Aorta (tissue), 5 donors: ENCODE results near the gene ARL4A. TPM values are rescaled to one million over a fixed set of nuclear protein-coding genes. Genes with fewer than 3 reads are reported as not detected.
"Not testable (repeated sequence)": the region's sequence is repeated elsewhere in the genome, so short reads cannot be mapped to it uniquely, and the experiment has no call there.

Source experiments
- ATAC-seq: fragments of 200-7000 bp; cut with Tn5 transposase; one replicate; pipeline ENCODE4 v1.9.1; 2022; ENCODE audit warnings: moderate library complexity; ENCODE audit not compliant: low FRiP score
- DNase-seq, 2 donors: peaks; one replicate each; pipeline ENCODE4 v3.0.0-alpha.2; 2020
- H3K27ac ChIP-seq, 2 donors: one replicate each; pipeline ENCODE4 v1.5.1; 2013; ENCODE audit warnings: low read length in 2 of 2, mild to moderate bottlenecking in 2 of 2, moderate library complexity in 2 of 2, control low read depth in 1 of 2, inconsistent platforms in 1 of 2, low read depth in 1 of 2
- H3K27me3 ChIP-seq, 2 donors: one replicate each; pipeline ENCODE4 v1.6.1; 2013; ENCODE audit warnings: control low read depth in 1 of 2, low read length in 1 of 2, mild to moderate bottlenecking in 1 of 2, moderate library complexity in 1 of 2; ENCODE audit not compliant: insufficient read depth in 2 of 2, control insufficient read depth in 1 of 2
- H3K36me3 ChIP-seq, 2 donors: one replicate each; pipeline ENCODE4 v1.6.1; 2013; ENCODE audit warnings: control low read depth in 1 of 2, low read length in 1 of 2, mild to moderate bottlenecking in 1 of 2; ENCODE audit not compliant: insufficient read depth in 2 of 2, control insufficient read depth in 1 of 2
- H3K4me1 ChIP-seq, 2 donors: one replicate each; pipeline ENCODE4 v1.6.1; 2013; ENCODE audit warnings: low read length in 2 of 2, control low read depth in 1 of 2, mild to moderate bottlenecking in 1 of 2, moderate library complexity in 1 of 2; ENCODE audit not compliant: insufficient read depth in 2 of 2, control insufficient read depth in 1 of 2
- H3K4me3 ChIP-seq, 2 donors: one replicate each; pipeline ENCODE4 v1.5.1; 2013; ENCODE audit warnings: low read length in 2 of 2, control low read depth in 1 of 2, mild to moderate bottlenecking in 1 of 2
- H3K9me3 ChIP-seq: one replicate; pipeline ENCODE4 v1.6.1; 2013; ENCODE audit warnings: mild to moderate bottlenecking, low read length; ENCODE audit not compliant: control insufficient read depth
- WGBS, 2 donors: extraction: QIAGEN DNeasy Blood & Tissue Kit; methylation state at CpG; one replicate each; pipeline ENCODE4 v1.1.7; 2013; 5-methylcytosine and 5-hydroxymethylcytosine counted together
- intact Hi-C, 2 donors: fragments of 100-400 bp; cut with DNase I; formaldehyde crosslinking; loops; one replicate each; pipeline versions ENCODE4 v1.14.2 to v1.15.0; 2022
- polyA plus RNA-seq, 2 donors: library from polyadenylated mRNA; stranded (reverse); fragments of 200-250 nt; gene quantifications; one replicate each; pipeline ENCODE4 v1.2.3, GENCODE V29; 2013
- total RNA-seq, 2 donors: library from RNA; stranded (reverse); fragmentation: NEBNext Ultra II Directional; extraction: Animal tissue kit (Norgen Biotek cat#: 25700); gene quantifications; one replicate each; pipeline ENCODE4 v1.2.1, GENCODE V29; 2021
- donor health status: healthy with polysubstance abuse.
- donor health status: Bipolar disorder and iron deficiency.
- donor health status: DM: no; HTN: no; CAD: no.
- donor health status: DM: no; HTN: no; CAD: no.
- donor health status: DM: yes; HTN: yes; CAD: no.

ARL4A gene
- total and polyA plus RNA-seq, 4 donors: 2.7 to 40.4 (median 28.1) TPM

GRCh38 chr7:12643644-12644043 is 43.8 kb upstream of the ARL4A start:
- no peak overlapping the region for H3K27ac ChIP-seq
- no peaks in the 10 kb centered on the region for H3K4me1 ChIP-seq
- no peaks in the 10 kb centered on the region for H3K36me3 ChIP-seq
- no peaks in the 10 kb centered on the region for H3K27me3 ChIP-seq
- no peak for DNase-seq
- intact Hi-C loops: no loop called here
- ATAC-seq: no peak
- 80 to 82% methylated on average over 5 of the region's 5 CpGs for WGBS, 2 donors
- H3K4me3 ChIP-seq: no peak overlapping the region
- H3K9me3 ChIP-seq: no peaks in the 10 kb centered on the region

DNA sequence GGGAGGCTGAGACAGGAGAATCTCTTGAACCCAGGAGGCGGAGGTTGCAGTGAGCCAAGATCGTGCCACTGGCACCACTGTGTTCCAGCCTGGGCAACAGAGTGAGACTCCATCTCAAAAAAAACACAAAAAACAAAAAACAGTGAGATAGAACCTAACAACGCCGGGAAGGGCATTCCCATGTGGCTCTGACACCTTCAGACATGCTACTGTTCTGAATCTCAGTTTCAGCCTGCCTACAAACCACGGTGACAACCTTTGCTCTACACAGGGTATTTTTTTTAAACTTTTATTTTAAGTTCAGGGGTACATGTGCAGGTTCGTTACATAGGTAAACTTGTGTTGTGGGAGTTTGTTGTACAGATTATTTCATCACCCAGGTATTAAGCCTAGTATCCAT is 42.2 kb upstream of the ARL4A start:
- WGBS, 2 donors: 71 to 73% methylated on average over 6 of the region's 6 CpGs
- intact Hi-C loops, H3K27ac ChIP-seq, ATAC-seq, H3K36me3 ChIP-seq, H3K4me1 ChIP-seq, H3K4me3 ChIP-seq, DNase-seq, H3K27me3 ChIP-seq, H3K9me3 ChIP-seq: not testable (repeated sequence)

DNA sequence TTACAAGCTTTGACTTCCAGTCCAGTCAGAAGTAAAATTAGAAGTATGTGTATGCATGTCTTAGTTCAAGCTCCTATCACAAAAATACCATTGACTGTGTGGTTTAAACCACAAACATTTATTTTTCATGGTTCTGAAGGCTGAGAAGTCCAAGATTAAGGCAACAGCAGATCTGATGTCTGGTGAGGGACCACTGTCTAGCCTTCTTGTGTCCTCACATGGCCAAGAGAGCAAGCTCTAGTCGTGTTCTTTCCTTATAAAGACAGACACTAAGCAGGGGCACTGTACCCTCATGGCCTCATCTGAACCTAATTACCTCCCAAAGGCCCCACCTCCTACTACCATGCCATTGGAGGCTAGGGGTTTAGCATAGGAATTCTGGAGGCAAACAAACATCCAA is 41.3 kb upstream of the ARL4A start:
- no peak overlapping the region for H3K27ac ChIP-seq
- no peaks in the 10 kb centered on the region for H3K4me1 ChIP-seq
- H3K9me3 ChIP-seq: no peaks in the 10 kb centered on the region
- no peaks in the 10 kb centered on the region for H3K27me3 ChIP-seq
- no peak overlapping the region for H3K4me3 ChIP-seq
- DNase-seq (no peak), ATAC-seq (no peak)
- WGBS, 2 donors: 32 to 43% methylated on average over 1 of the region's 1 CpG
- H3K36me3 ChIP-seq: no peaks in the 10 kb centered on the region
- intact Hi-C loops: no loop called here

DNA sequence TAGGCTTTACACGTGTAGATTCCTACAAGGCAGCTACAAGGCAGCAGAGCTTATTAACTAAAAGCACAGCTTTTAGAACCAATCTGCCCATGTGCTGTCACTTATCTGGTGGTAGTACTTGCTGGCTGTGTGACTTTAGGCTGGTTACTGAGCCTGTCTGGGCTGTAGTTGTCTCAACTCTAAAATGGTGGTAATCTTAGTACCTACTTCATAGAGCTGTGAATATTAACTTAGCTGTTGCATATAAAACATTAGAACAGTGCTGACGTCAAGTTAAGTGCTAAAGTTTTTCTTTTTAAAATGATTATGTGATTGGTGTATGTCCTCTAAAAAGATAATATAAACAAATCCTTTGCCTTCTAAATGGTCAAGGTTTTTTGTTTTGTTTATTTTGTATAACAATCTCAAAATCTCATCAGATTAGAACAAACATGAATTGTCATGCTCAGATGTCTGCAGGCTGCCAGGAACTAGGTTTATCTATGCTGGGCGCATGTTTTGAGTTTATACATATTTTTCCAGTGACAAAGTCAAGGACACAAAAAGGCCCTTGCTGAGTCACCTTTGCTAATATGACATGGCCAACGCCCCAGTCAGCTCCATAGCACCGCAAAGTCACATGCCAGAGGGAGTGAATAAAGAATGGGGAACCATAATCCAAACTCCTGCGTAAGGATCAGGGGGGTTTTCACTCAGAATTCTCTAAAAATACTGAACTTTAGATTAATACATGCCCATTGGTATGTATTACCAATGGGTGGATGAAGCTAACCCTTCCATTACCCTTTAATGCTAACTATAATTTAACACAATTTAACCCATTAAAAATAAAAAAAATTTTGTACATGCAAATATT is 39.8 kb upstream of the ARL4A start:
- intact Hi-C loops: no loop called here
- no peak overlapping the region for H3K27ac ChIP-seq
- 65 to 69% methylated on average over 6 of the region's 6 CpGs for WGBS, 2 donors
- no peak overlapping the region for H3K4me3 ChIP-seq
- DNase-seq (no peak), ATAC-seq (no peak)
- no peaks in the 10 kb centered on the region for H3K27me3 ChIP-seq
- no peaks in the 10 kb centered on the region for H3K4me1 ChIP-seq
- no peaks in the 10 kb centered on the region for H3K36me3 ChIP-seq
- H3K9me3 ChIP-seq: no peaks in the 10 kb centered on the region

- no peak for ATAC-seq
- Histone ChIP-seq H3K27me3 (no peaks in the 10 kb centered on the region), H3K27ac (no peak overlapping the region), H3K9me3 (no peaks in the 10 kb centered on the region), H3K4me3 (no peak overlapping the region), H3K36me3 (no peaks in the 10 kb centered on the region), H3K4me1 (no peaks in the 10 kb centered on the region)
- WGBS, 2 donors: 80 to 82% methylated on average over 4 of the region's 4 CpGs
- intact Hi-C loops: no loop called here
- DNase-seq: no peak
Observed at GRCh38 chr7:12648704-12649261, 38.6 kb upstream of the ARL4A start.

DNA sequence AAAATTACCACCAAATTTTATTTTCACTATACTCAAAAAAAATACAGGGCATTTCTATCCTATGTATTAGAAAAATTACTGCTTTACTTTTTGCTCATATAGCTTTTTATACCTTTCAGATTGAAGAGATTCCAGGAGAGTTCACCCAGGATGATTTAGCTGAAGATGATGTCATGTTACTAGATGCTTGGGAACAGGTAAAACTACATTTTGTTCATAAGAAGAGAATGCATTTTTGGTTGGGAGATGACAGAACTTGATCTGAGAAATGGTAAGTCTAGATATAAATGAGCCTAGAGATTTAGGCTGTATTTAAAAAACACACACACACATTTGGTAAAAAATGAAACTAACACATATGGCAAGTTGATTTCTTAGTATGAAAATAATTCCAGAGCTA is 38.1 kb upstream of the ARL4A start:
- Histone ChIP-seq H3K4me3 (no peak overlapping the region), H3K4me1 (no peaks in the 10 kb centered on the region), H3K9me3 (no peaks in the 10 kb centered on the region), H3K27ac (no peak overlapping the region), H3K36me3 (no peaks in the 10 kb centered on the region), H3K27me3 (no peaks in the 10 kb centered on the region)
- intact Hi-C loops: no loop called here
- DNase-seq (no peak), ATAC-seq (no peak)

- intact Hi-C loops: no loop called here
- no peak for ATAC-seq
- Histone ChIP-seq H3K9me3 (no peaks in the 10 kb centered on the region), H3K4me1 (no peaks in the 10 kb centered on the region), H3K4me3 (no peak overlapping the region), H3K27ac (no peak overlapping the region), H3K27me3 (no peaks in the 10 kb centered on the region), H3K36me3 (no peaks in the 10 kb centered on the region)
- WGBS, 2 donors: 94 to 97% methylated on average over 2 of the region's 2 CpGs
- DNase-seq: no peak
Observed at GRCh38 chr7:12650080-12650479, 37.4 kb upstream of the ARL4A start.

- intact Hi-C loops: no loop called here
- Histone ChIP-seq H3K27me3 (no peaks in the 10 kb centered on the region), H3K36me3 (no peaks in the 10 kb centered on the region), H3K27ac (no peak overlapping the region), H3K4me1 (no peaks in the 10 kb centered on the region), H3K9me3 (no peaks in the 10 kb centered on the region), H3K4me3 (no peak overlapping the region)
- WGBS, 2 donors: 72 to 79% methylated on average over 3 of the region's 3 CpGs
- ATAC-seq: no peak
- DNase-seq: no peak
Observed at GRCh38 chr7:12653110-12653509, 34.3 kb upstream of the ARL4A start.

DNA sequence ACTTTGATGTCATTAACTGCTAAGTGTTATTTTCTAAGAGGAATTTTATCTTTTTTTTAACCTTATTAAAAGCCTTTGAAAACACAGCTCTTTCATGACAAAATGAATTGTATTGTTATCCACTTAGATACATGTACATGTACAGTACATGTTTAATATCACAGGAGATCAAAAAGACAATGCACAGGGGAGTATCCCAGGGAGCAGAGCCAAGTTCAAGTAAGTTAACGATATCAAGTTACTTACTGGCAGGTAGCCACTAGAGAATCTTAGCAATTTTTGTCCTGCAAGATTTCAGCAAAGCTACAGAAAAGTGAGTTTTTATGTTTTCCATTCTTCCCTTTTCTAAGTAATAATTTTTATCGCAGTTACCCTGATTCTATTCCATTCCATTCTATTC is 33.9 kb upstream of the ARL4A start:
- WGBS, 2 donors: 68 to 74% methylated on average over 2 of the region's 2 CpGs
- ATAC-seq (no peak), DNase-seq (no peak)
- intact Hi-C loops: no loop called here
- Histone ChIP-seq H3K36me3 (no peaks in the 10 kb centered on the region), H3K27me3 (no peaks in the 10 kb centered on the region), H3K4me3 (no peak overlapping the region), H3K9me3 (no peaks in the 10 kb centered on the region), H3K4me1 (no peaks in the 10 kb centered on the region), H3K27ac (no peak overlapping the region)
